GM19468 (cell line): ENCODE results near the gene EGFR.

Source experiments
- ATAC-seq: cut with Tn5 transposase; IDR thresholded peaks from one replicate; pipeline ENCODE4 v1.9.1; 2021; ENCODE audit warnings: mild to moderate bottlenecking, moderate library complexity, moderate number of reproducible peaks; ENCODE audit not compliant: unreplicated experiment; ENCODE audit errors: extremely low read depth

Gene EGFR

GRCh38 chr7:55018361-55019190 lies at the start of gene EGFR:
EGFR (plus strand) TSS chr7:55019017; CDS start chr7:55019278, 261 bp downstream.
- ATAC-seq, result no peak

GRCh38 chr7:54969208-54969967 lies 49.4 kb upstream of the EGFR start:
- no peak for ATAC-seq

- no peak for ATAC-seq
Measured at GRCh38 chr7:54972733-54973294, 46.0 kb upstream of the EGFR start.

GRCh38 chr7:54978364-54979116 lies 40.3 kb upstream of the EGFR start:
- ATAC-seq, result no peak

- no peak for ATAC-seq
Measured at GRCh38 chr7:54980521-54980920, 38.3 kb upstream of the EGFR start.

- ATAC-seq, result no peak
Measured at GRCh38 chr7:54981913-54982312, 36.9 kb upstream of the EGFR start.

- ATAC-seq, result no peak
Measured at GRCh38 chr7:54985426-54986330, 33.1 kb upstream of the EGFR start.

GRCh38 chr7:54986716-54987115 lies 32.1 kb upstream of the EGFR start:
- ATAC-seq, result no peak

- ATAC-seq, result no peak
Measured at GRCh38 chr7:54987772-54988171, 31.0 kb upstream of the EGFR start.

- ATAC-seq, result no peak
Measured at GRCh38 chr7:54988516-54988915, 30.3 kb upstream of the EGFR start.

GRCh38 chr7:54989453-54990225 lies 29.2 kb upstream of the EGFR start:
- ATAC-seq, result no peak

- ATAC-seq, result no peak
Measured at GRCh38 chr7:54991341-54991740, 27.5 kb upstream of the EGFR start.

- ATAC-seq, result no peak
Measured at GRCh38 chr7:54992871-54993475, 25.8 kb upstream of the EGFR start.

- no peak for ATAC-seq
Measured at GRCh38 chr7:54995166-54995565, 23.7 kb upstream of the EGFR start.

GRCh38 chr7:54995610-54996363 lies 23.0 kb upstream of the EGFR start:
- ATAC-seq, result peak; percentile 53

- ATAC-seq, result no peak
Measured at GRCh38 chr7:54996391-54996790, 22.4 kb upstream of the EGFR start.

- ATAC-seq, result no peak
Measured at GRCh38 chr7:55004579-55004978, 14.2 kb upstream of the EGFR start.
